SK-N-SH treated with all-trans-retinoic acid at 6 μM for 48 hours (cell line): ENCODE data around the gene TACC3.

ENCODE experiments used
- ATAC-seq: fragments of 200-7000 bp; cut with Tn5 transposase; 3 replicates; pipeline ENCODE4 v1.9.1; 2020; ENCODE audit warnings: mild to moderate bottlenecking, moderate library complexity
- ARNTL ChIP-seq: fragments of 450-650 bp; formaldehyde crosslinking; IDR thresholded peaks from 2 replicates; pipeline ENCODE4 v1.5.0; 2020; ENCODE audit warnings: low read depth, mild to moderate bottlenecking, moderate library complexity, borderline replicate concordance
- BACH2 ChIP-seq: fragments of 250-450 bp; sonication (Bioruptor Pico); IDR thresholded peaks from 2 replicates; pipeline ENCODE4 v1.9.0; 2021; ENCODE audit warnings: mild to moderate bottlenecking, borderline replicate concordance
- CSDC2 ChIP-seq: fragments of 250-450 bp; sonication (Bioruptor Pico); IDR thresholded peaks from 2 replicates; pipeline ENCODE4 v1.5.0; 2020; ENCODE audit warnings: mild to moderate bottlenecking, moderate library complexity
- ESRRG ChIP-seq: fragments of 250-450 bp; sonication (Bioruptor Pico); IDR thresholded peaks from 2 replicates; pipeline ENCODE4 v1.6.1; 2021; ENCODE audit warnings: mild to moderate bottlenecking
- GLIS3 ChIP-seq: fragments of 250-450 bp; sonication (Bioruptor Pico); IDR thresholded peaks from 2 replicates; pipeline ENCODE4 v1.5.0; 2020; ENCODE audit warnings: mild to moderate bottlenecking, moderate library complexity
- ISL1 ChIP-seq: fragments of 250-450 bp; sonication (Bioruptor Pico); IDR thresholded peaks from 2 replicates; pipeline ENCODE4 v2.1.2; 2022; ENCODE audit warnings: mild to moderate bottlenecking, moderate library complexity
- OSR1 ChIP-seq: fragments of 250-450 bp; sonication (Bioruptor Pico); IDR thresholded peaks from 2 replicates; pipeline ENCODE4 v1.8.0; 2022; ENCODE audit warnings: moderate library complexity, mild to moderate bottlenecking, inconsistent platforms
- PPARA ChIP-seq: fragments of 250-450 bp; sonication (Bioruptor Pico); IDR thresholded peaks from 2 replicates; pipeline ENCODE4 v1.5.0; 2020; ENCODE audit warnings: mild to moderate bottlenecking, borderline replicate concordance
- SNAI2 ChIP-seq: fragments of 250-450 bp; sonication (Bioruptor Pico); IDR thresholded peaks from 2 replicates; pipeline ENCODE4 v1.5.0; 2020; ENCODE audit warnings: mild to moderate bottlenecking, moderate library complexity
- TCF4 ChIP-seq: fragments of 250-450 bp; sonication (Bioruptor Pico); IDR thresholded peaks from 2 replicates; pipeline ENCODE4 v1.8.0; 2021; ENCODE audit warnings: mild to moderate bottlenecking, moderate library complexity, borderline replicate concordance
- TOX ChIP-seq: fragments of 250-450 bp; sonication (Bioruptor Pico); IDR thresholded peaks from 2 replicates; pipeline ENCODE4 v1.8.0; 2021; ENCODE audit warnings: mild to moderate bottlenecking, moderate library complexity, borderline replicate concordance
- ZC3H10 ChIP-seq: fragments of 250-450 bp; sonication (Bioruptor Pico); IDR thresholded peaks from 2 replicates; pipeline ENCODE4 v1.5.1; 2021; ENCODE audit warnings: mild to moderate bottlenecking, moderate library complexity
- ZFP3 ChIP-seq: fragments of 250-450 bp; sonication (Bioruptor Pico); IDR thresholded peaks from 2 replicates; pipeline ENCODE4 v1.5.0; 2020; ENCODE audit warnings: mild to moderate bottlenecking, moderate library complexity
- ZFP30 ChIP-seq: fragments of 450-650 bp; formaldehyde crosslinking; IDR thresholded peaks from 2 replicates; pipeline ENCODE4 v1.5.0; 2022; ENCODE audit warnings: mild to moderate bottlenecking, moderate library complexity
- ZNF565 ChIP-seq: fragments of 450-650 bp; formaldehyde crosslinking; conservative IDR thresholded peaks from 2 replicates; pipeline ENCODE4 v1.5.0; 2020; ENCODE audit warnings: low read depth, mild to moderate bottlenecking, moderate library complexity
- ZNF70 ChIP-seq: fragments of 450-650 bp; formaldehyde crosslinking; IDR thresholded peaks from 2 replicates; pipeline ENCODE4 v1.5.0; 2020; ENCODE audit warnings: mild to moderate bottlenecking, moderate library complexity
- ZNF8 ChIP-seq: fragments of 450-650 bp; formaldehyde crosslinking; IDR thresholded peaks from 2 replicates; pipeline ENCODE4 v1.5.0; 2020; ENCODE audit warnings: mild to moderate bottlenecking, moderate library complexity
- TF ChIP-seq, protein P1 (sequence below): fragments of 250-450 bp; sonication (Bioruptor Pico); IDR thresholded peaks from 2 replicates; pipeline ENCODE4 v1.8.0; 2021; ENCODE audit warnings: low read depth, mild to moderate bottlenecking, moderate library complexity, borderline replicate concordance
- TF ChIP-seq, protein P2 (sequence below): fragments of 250-450 bp; sonication (Bioruptor Pico); IDR thresholded peaks from 2 replicates; pipeline ENCODE4 v1.5.0; 2020; ENCODE audit warnings: mild to moderate bottlenecking, moderate library complexity
- TF ChIP-seq, protein P3 (sequence below): fragments of 250-450 bp; sonication (Bioruptor Pico); IDR thresholded peaks from 2 replicates; pipeline ENCODE4 v1.5.1; 2020; ENCODE audit warnings: low read depth, mild to moderate bottlenecking, moderate library complexity
- TF ChIP-seq, protein P4 (sequence below): fragments of 250-450 bp; sonication (Bioruptor Pico); IDR thresholded peaks from 2 replicates; pipeline ENCODE4 v1.5.1; 2021; ENCODE audit warnings: mild to moderate bottlenecking, moderate library complexity
- TF ChIP-seq, protein P5 (sequence below): fragments of 250-450 bp; sonication (Bioruptor Pico); IDR thresholded peaks from 2 replicates; pipeline ENCODE4 v1.8.0; 2020; ENCODE audit warnings: mild to moderate bottlenecking, moderate library complexity, borderline replicate concordance

Gene TACC3

DNA sequence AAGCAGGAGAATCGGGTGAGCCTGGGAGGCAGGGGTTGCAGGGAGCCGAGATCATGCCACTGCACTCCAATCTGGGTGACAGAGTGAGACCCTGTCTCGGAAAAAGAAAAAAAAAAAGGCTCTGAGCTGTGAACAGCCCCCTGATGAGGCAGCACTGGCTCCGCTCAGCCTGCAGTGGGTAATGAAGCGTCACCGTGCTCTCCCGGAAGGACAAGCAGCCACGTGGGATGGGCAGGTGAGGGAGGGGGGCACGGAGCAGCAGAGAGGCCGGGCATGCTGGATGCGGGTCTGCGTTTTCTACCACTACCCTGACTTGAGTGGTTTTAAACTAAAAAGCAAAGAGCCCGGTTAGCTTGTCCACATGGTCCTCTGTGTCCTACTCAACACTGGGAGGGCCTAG lies 15.5 kb downstream of the TACC3 start:
- ATAC-seq, result no peak
- no peak for TF ChIP-seq ESRRG
- TF ChIP-seq, protein P1, sequence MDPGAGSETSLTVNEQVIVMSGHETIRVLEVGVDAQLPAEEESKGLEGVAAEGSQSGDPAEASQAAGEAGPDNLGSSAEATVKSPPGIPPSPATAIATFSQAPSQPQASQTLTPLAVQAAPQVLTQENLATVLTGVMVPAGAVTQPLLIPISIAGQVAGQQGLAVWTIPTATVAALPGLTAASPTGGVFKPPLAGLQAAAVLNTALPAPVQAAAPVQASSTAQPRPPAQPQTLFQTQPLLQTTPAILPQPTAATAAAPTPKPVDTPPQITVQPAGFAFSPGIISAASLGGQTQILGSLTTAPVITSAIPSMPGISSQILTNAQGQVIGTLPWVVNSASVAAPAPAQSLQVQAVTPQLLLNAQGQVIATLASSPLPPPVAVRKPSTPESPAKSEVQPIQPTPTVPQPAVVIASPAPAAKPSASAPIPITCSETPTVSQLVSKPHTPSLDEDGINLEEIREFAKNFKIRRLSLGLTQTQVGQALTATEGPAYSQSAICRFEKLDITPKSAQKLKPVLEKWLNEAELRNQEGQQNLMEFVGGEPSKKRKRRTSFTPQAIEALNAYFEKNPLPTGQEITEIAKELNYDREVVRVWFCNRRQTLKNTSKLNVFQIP (CRISPR knock-in tag), result no peak

DNA sequence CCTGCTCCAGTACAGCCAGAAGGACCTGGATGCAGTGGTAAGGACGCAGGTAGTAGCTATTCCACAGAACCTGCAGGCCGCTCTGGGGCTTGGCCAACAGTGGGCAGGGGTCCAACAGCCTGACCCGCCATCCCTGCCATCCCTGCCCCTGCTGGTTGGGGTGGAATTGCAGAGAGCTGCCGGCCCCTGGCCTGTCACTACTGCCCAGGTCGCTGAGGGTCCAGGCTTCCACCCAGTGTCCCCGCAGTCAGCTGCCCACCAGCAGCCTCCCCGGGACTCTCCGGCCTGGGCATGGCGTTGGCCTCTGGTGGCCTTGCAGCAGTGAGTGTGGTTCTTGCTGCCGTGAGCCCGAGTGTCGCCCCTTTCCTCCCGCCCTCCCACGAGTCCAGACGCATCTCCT lies 16.3 kb downstream of the TACC3 start:
- no peak for TF ChIP-seq ZFP30 (CRISPR knock-in tag)
- TF ChIP-seq CSDC2 (CRISPR knock-in tag), result no peak
- TF ChIP-seq, protein P2, sequence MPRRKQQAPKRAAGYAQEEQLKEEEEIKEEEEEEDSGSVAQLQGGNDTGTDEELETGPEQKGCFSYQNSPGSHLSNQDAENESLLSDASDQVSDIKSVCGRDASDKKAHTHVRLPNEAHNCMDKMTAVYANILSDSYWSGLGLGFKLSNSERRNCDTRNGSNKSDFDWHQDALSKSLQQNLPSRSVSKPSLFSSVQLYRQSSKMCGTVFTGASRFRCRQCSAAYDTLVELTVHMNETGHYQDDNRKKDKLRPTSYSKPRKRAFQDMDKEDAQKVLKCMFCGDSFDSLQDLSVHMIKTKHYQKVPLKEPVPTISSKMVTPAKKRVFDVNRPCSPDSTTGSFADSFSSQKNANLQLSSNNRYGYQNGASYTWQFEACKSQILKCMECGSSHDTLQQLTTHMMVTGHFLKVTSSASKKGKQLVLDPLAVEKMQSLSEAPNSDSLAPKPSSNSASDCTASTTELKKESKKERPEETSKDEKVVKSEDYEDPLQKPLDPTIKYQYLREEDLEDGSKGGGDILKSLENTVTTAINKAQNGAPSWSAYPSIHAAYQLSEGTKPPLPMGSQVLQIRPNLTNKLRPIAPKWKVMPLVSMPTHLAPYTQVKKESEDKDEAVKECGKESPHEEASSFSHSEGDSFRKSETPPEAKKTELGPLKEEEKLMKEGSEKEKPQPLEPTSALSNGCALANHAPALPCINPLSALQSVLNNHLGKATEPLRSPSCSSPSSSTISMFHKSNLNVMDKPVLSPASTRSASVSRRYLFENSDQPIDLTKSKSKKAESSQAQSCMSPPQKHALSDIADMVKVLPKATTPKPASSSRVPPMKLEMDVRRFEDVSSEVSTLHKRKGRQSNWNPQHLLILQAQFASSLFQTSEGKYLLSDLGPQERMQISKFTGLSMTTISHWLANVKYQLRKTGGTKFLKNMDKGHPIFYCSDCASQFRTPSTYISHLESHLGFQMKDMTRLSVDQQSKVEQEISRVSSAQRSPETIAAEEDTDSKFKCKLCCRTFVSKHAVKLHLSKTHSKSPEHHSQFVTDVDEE (CRISPR knock-in tag), result no peak
- no peak for TF ChIP-seq ZNF565 (CRISPR knock-in tag)
- no peak for TF ChIP-seq ZC3H10 (CRISPR knock-in tag)
- no peak for TF ChIP-seq ZNF70 (CRISPR knock-in tag)
- no peak for TF ChIP-seq ARNTL (CRISPR knock-in tag)
- no peak for ATAC-seq

DNA sequence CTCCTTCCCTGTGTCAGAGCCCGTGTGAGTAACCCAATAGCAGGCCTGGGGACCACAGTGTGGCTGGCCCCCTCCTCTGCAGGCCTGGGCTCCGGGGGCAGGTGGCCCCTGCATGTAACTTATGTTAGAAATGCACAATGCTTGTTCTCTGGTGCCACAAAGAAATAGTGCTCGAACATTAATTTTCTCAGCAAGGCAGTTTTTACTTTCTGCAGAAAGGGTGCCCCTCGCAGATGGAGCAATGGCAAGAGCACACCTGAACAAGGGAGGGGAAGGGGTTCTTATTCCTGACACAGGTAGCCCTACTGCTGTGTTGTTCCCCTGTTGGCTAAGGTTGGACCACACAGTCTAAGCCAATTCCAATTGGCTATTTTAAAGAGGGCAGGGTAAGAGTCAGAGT lies 17.1 kb downstream of the TACC3 start:
- no peak for ATAC-seq
- no peak for TF ChIP-seq ZNF70 (CRISPR knock-in tag)
- TF ChIP-seq TOX (CRISPR knock-in tag), result no peak
- no peak for TF ChIP-seq BACH2
- TF ChIP-seq, protein P3, sequence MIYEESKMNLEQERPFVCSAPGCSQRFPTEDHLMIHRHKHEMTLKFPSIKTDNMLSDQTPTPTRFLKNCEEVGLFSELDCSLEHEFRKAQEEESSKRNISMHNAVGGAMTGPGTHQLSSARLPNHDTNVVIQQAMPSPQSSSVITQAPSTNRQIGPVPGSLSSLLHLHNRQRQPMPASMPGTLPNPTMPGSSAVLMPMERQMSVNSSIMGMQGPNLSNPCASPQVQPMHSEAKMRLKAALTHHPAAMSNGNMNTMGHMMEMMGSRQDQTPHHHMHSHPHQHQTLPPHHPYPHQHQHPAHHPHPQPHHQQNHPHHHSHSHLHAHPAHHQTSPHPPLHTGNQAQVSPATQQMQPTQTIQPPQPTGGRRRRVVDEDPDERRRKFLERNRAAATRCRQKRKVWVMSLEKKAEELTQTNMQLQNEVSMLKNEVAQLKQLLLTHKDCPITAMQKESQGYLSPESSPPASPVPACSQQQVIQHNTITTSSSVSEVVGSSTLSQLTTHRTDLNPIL (CRISPR knock-in tag), result no peak
- TF ChIP-seq ISL1 (CRISPR knock-in tag), result no peak
- no peak for TF ChIP-seq ZC3H10 (CRISPR knock-in tag)
- TF ChIP-seq TCF4 (CRISPR knock-in tag), result no peak
- no peak for TF ChIP-seq GLIS3
- TF ChIP-seq, protein P4, sequence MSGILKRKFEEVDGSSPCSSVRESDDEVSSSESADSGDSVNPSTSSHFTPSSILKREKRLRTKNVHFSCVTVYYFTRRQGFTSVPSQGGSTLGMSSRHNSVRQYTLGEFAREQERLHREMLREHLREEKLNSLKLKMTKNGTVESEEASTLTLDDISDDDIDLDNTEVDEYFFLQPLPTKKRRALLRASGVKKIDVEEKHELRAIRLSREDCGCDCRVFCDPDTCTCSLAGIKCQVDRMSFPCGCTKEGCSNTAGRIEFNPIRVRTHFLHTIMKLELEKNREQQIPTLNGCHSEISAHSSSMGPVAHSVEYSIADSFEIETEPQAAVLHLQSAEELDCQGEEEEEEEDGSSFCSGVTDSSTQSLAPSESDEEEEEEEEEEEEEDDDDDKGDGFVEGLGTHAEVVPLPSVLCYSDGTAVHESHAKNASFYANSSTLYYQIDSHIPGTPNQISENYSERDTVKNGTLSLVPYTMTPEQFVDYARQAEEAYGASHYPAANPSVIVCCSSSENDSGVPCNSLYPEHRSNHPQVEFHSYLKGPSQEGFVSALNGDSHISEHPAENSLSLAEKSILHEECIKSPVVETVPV (CRISPR knock-in tag), result no peak
- TF ChIP-seq ARNTL (CRISPR knock-in tag), result no peak
- no peak for TF ChIP-seq PPARA (CRISPR knock-in tag)
- no peak for TF ChIP-seq ZFP3
- TF ChIP-seq OSR1 (CRISPR knock-in tag), result no peak
- TF ChIP-seq SNAI2 (CRISPR knock-in tag), result no peak
- TF ChIP-seq, protein P1 (CRISPR knock-in tag), result no peak
- TF ChIP-seq, protein P5, sequence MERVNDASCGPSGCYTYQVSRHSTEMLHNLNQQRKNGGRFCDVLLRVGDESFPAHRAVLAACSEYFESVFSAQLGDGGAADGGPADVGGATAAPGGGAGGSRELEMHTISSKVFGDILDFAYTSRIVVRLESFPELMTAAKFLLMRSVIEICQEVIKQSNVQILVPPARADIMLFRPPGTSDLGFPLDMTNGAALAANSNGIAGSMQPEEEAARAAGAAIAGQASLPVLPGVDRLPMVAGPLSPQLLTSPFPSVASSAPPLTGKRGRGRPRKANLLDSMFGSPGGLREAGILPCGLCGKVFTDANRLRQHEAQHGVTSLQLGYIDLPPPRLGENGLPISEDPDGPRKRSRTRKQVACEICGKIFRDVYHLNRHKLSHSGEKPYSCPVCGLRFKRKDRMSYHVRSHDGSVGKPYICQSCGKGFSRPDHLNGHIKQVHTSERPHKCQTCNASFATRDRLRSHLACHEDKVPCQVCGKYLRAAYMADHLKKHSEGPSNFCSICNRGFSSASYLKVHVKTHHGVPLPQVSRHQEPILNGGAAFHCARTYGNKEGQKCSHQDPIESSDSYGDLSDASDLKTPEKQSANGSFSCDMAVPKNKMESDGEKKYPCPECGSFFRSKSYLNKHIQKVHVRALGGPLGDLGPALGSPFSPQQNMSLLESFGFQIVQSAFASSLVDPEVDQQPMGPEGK, result no peak
- TF ChIP-seq ZNF8 (CRISPR knock-in tag), result no peak
